Measurements from ENCODE around the gene CDC45. TPM values are rescaled to one million over a fixed set of nuclear protein-coding genes. Genes with fewer than 3 reads are reported as not detected.

Gene CDC45
- total RNA-seq, 2 donors from 2014 or later, result 64.2 to 99.9 TPM

GRCh38 chr22:19566279-19567156, 86.8 kb downstream of the CDC45 start:
- H3K27ac Mint-ChIP-seq, result no peak overlapping the region
- H3K9me3 Mint-ChIP-seq, result no peaks in the 10 kb centered on the region
- no peak for ATAC-seq (replicated peaks)

GRCh38 chr22:19567157-19568009, 87.7 kb downstream of the CDC45 start:
- no peak overlapping the region for H3K27ac Mint-ChIP-seq
- H3K36me3 Mint-ChIP-seq (ENCODE audit: low read depth), result no peaks in the 10 kb centered on the region
- no peak overlapping the region for H3K4me3 Mint-ChIP-seq
- no peak for ATAC-seq (replicated peaks)
- H3K27me3 Mint-ChIP-seq, result peaks cover 4% of the 10 kb centered on the region
- peaks cover 4% of the 10 kb centered on the region for H3K4me1 Mint-ChIP-seq
- H3K9me3 Mint-ChIP-seq, result no peaks in the 10 kb centered on the region

More at GRCh38 chr22:19566279-19567156, 86.8 kb downstream of the CDC45 start:
- Mint-ChIP-seq H3K4me1 (peaks cover 4% of the 10 kb centered on the region), H3K27me3 (peaks cover 4% of the 10 kb centered on the region), H3K4me3 (no peak overlapping the region), H3K36me3 (ENCODE audit: low read depth) (no peaks in the 10 kb centered on the region)

- Mint-ChIP-seq H3K27ac (peak overlapping the region; percentile 29), H3K4me3 (no peak overlapping the region), H3K9me3 (no peaks in the 10 kb centered on the region), H3K36me3 (ENCODE audit: low read depth) (no peaks in the 10 kb centered on the region), H3K4me1 (peaks cover 4% of the 10 kb centered on the region), H3K27me3 (peaks cover 4% of the 10 kb centered on the region)
- ATAC-seq (replicated peaks), result no peak
Measured at GRCh38 chr22:19568337-19569275, 88.9 kb downstream of the CDC45 start.

- H3K9me3 Mint-ChIP-seq, result no peaks in the 10 kb centered on the region
- H3K27ac Mint-ChIP-seq, result no peak overlapping the region
- no peak for ATAC-seq (replicated peaks)
- no peak overlapping the region for H3K4me3 Mint-ChIP-seq
- peaks cover 4% of the 10 kb centered on the region for H3K4me1 Mint-ChIP-seq
- no peaks in the 10 kb centered on the region for H3K36me3 Mint-ChIP-seq (ENCODE audit: low read depth)
- peaks cover 4% of the 10 kb centered on the region for H3K27me3 Mint-ChIP-seq
Measured at GRCh38 chr22:19569276-19569640, 89.5 kb downstream of the CDC45 start.

GRCh38 chr22:19569976-19570375, 90.3 kb downstream of the CDC45 start:
- Mint-ChIP-seq H3K4me1 (peaks cover 4% of the 10 kb centered on the region), H3K36me3 (ENCODE audit: low read depth) (no peaks in the 10 kb centered on the region), H3K4me3 (no peak overlapping the region), H3K27me3 (peaks cover 4% of the 10 kb centered on the region), H3K9me3 (no peaks in the 10 kb centered on the region), H3K27ac (no peak overlapping the region)
- ATAC-seq (replicated peaks), result no peak

Other genes with a start within 250 kb of the CDC45 start
- 1 to 10 TPM in 1 of 2 donors, under 1 TPM in 1; 0.86 to 2.0 TPM for gene CLTCL1, start 188.2 kb upstream of the CDC45 start, total RNA-seq
- 10 to 100 TPM; 21.4 to 45.6 TPM for gene HIRA, start 48.2 kb upstream of the CDC45 start, total RNA-seq
- 10 to 100 TPM; 11.8 to 25.7 TPM for gene MRPL40, start 47.4 kb upstream of the CDC45 start, total RNA-seq
- gene C22orf39, start 32.2 kb upstream of the CDC45 start, total RNA-seq, result 10 to 100 TPM; 18.6 to 21.7 TPM
- 10 to 100 TPM; 56.0 to 93.5 TPM for gene UFD1, start 727 bp upstream of the CDC45 start, total RNA-seq
- gene CLDN5, start 44.5 kb downstream of the CDC45 start, total RNA-seq, result under 1 TPM in 1 of 2 donors, not detected in 1; 0.13 TPM
- under 1 TPM; 0.41 to 0.42 TPM for gene SEPTIN5, start 234.6 kb downstream of the CDC45 start, total RNA-seq
- gene GP1BB, start 243.6 kb downstream of the CDC45 start, total RNA-seq, result not detected